Keratinocyte (primary cell): ENCODE results near the gene SLC9A8. TPM values are rescaled to one million over a fixed set of nuclear protein-coding genes. Genes with fewer than 3 reads are reported as not detected.

Experiments
- DNase-seq: peaks from one replicate; pipeline ENCODE4 v3.0.0-alpha.2; 2011; ENCODE audit warnings: low read depth, missing footprints, low spot score
- FAIRE-seq: peaks from 2 replicates; lab custom pipeline; 2011; peaks lifted over from hg19 to GRCh38; lab: Jason Lieb, UNC
- H2AFZ ChIP-seq: 2 replicates; pipeline ENCODE4 v1.6.0; 2012; ENCODE audit warnings: low read length, control low read depth, inconsistent platforms; ENCODE audit not compliant: control insufficient read depth
- H3K27ac ChIP-seq: 2 replicates; pipeline ENCODE4 v1.5.1; 2011; ENCODE audit warnings: low read length; ENCODE audit not compliant: control insufficient read depth, insufficient read depth
- H3K27me3 ChIP-seq: 3 replicates; pipeline ENCODE4 v1.6.0; 2011; ENCODE audit warnings: low read length; ENCODE audit not compliant: control insufficient read depth, insufficient read depth; ENCODE audit errors: extremely low read depth
- H3K36me3 ChIP-seq, 2 experiments: 2 replicates in 1 of 2; 3 replicates in 1 of 2; pipeline ENCODE4 v1.5.1; 2011; ENCODE audit warnings: low read length in 2 of 2, mild to moderate bottlenecking in 1 of 2; ENCODE audit not compliant: control insufficient read depth in 2 of 2, insufficient read depth in 2 of 2; ENCODE audit errors: extremely low read depth in 1 of 2
- H3K4me1 ChIP-seq: 3 replicates; pipeline ENCODE4 v1.5.1; 2011; ENCODE audit warnings: low read length; ENCODE audit not compliant: control insufficient read depth, insufficient read depth; ENCODE audit errors: extremely low read depth
- H3K4me2 ChIP-seq: 3 replicates; pipeline ENCODE4 v1.6.0; 2011; ENCODE audit warnings: low read depth, low read length; ENCODE audit not compliant: control insufficient read depth, insufficient read depth; ENCODE audit errors: extremely low read depth
- H3K4me3 ChIP-seq, 3 experiments: fragments of 200-600 bp in 1 of 3; sonication (generic) in 1 of 3; 2 replicates in 2 of 3; 3 replicates in 1 of 3; pipeline ENCODE4 v1.5.1; 2011 to 2016; ENCODE audit warnings: low read length in 3 of 3, mild to moderate bottlenecking in 3 of 3, control low read depth in 2 of 3, inconsistent platforms in 1 of 3, low read depth in 1 of 3, mixed read lengths in 1 of 3, mixed run types in 1 of 3, moderate library complexity in 1 of 3; ENCODE audit not compliant: control insufficient read depth in 2 of 3, insufficient read depth in 2 of 3; ENCODE audit errors: extremely low read depth in 1 of 3
- H3K79me2 ChIP-seq: 2 replicates; pipeline ENCODE4 v1.6.0; 2012; ENCODE audit warnings: low read length; ENCODE audit not compliant: control insufficient read depth, insufficient read depth
- H3K9ac ChIP-seq: 3 replicates; pipeline ENCODE4 v1.6.0; 2011; ENCODE audit warnings: low read length; ENCODE audit not compliant: control insufficient read depth, insufficient read depth; ENCODE audit errors: extremely low read depth
- H3K9me1 ChIP-seq: 3 replicates; pipeline ENCODE4 v1.6.0; 2011; ENCODE audit warnings: low read length; ENCODE audit not compliant: control insufficient read depth, insufficient read depth; ENCODE audit errors: extremely low read depth
- H3K9me3 ChIP-seq: 2 replicates; pipeline ENCODE4 v1.5.1; 2012; ENCODE audit warnings: low read depth, low read length; ENCODE audit not compliant: control insufficient read depth
- H4K20me1 ChIP-seq: 3 replicates; pipeline ENCODE4 v1.6.0; 2011; ENCODE audit warnings: low read length; ENCODE audit not compliant: control insufficient read depth, insufficient read depth; ENCODE audit errors: extremely low read depth
- CTCF ChIP-seq, 3 experiments: IDR thresholded peaks in 1 of 3; conservative IDR thresholded peaks in 1 of 3; optimal IDR thresholded peaks in 1 of 3; 2 replicates in 2 of 3; 3 replicates in 1 of 3; pipeline versions ENCODE3 to v1.5.1; 2011; ENCODE audit warnings: low read length in 3 of 3, mild to moderate bottlenecking in 3 of 3, moderate library complexity in 2 of 3, control low read depth in 1 of 3, inconsistent platforms in 1 of 3; ENCODE audit not compliant: insufficient read depth in 2 of 3; ENCODE audit errors: extremely low read depth in 1 of 3
- EZH2 ChIP-seq: IDR thresholded peaks from one replicate; pipeline ENCODE4 v1.6.1; 2012; ENCODE audit warnings: inconsistent platforms, mild to moderate bottlenecking, low read length, moderate library complexity
- dilution Hi-C: fragments of 300-500 bp; cut with MboI; formaldehyde crosslinking; loops from one replicate; pipeline ENCODE4 v1.7.0; 2020; ENCODE audit warnings: low sequenced_read_pairs; ENCODE audit not compliant: extremely low pct_ligation_motif_present
- polyA plus RNA-seq, 5 experiments: library from polyadenylated mRNA; depleted of rRNA in 3 of 5; stranded (reverse) in 3 of 5; stranded (forward) in 1 of 5; unstranded in 1 of 5; fragments of >200 nt; gene quantifications; 1 replicate in 1 of 5; 2 replicates in 3 of 5; 3 replicates in 1 of 5; pipeline versions ENCODE4 v1.2.1 to v1.2.3, GENCODE V29; 2011 to 2012; ENCODE audit warnings: missing spikeins in 2 of 5, low read depth in 1 of 5, low replicate concordance in 1 of 5

SLC9A8 gene
- polyA plus RNA-seq, 1 donor (not counting 4 experiments of a cell fraction or from before 2014, with no cell fraction given): 1.9 TPM

GRCh38 chr20:49866051-49866450, 53.4 kb downstream of the SLC9A8 start:
- no peak overlapping the region for H3K9ac ChIP-seq
- peaks cover 3 to 5% of the 10 kb centered on the region in 2 experiments for H3K36me3 ChIP-seq
- no peak for FAIRE-seq

GRCh38 chr20:49867453-49868215, 55.0 kb downstream of the SLC9A8 start:
- no peak overlapping the region for H3K27ac ChIP-seq
- dilution Hi-C loops: no loop called here
- H3K4me2 ChIP-seq: no peak overlapping the region
- no peak overlapping the region for H3K9ac ChIP-seq
- H3K79me2 ChIP-seq: no peaks in the 10 kb centered on the region
- no peak for DNase-seq
- no peak overlapping the region for H3K4me3 ChIP-seq
- no peaks in the 10 kb centered on the region for H3K27me3 ChIP-seq
- FAIRE-seq: no peak
- no peaks in the 10 kb centered on the region for H3K9me1 ChIP-seq
- no peak overlapping the region for H2AFZ ChIP-seq
- no peaks in the 10 kb centered on the region for H4K20me1 ChIP-seq
- TF ChIP-seq CTCF (optimal IDR thresholded peaks at IDR 0.05 in 1 of 3, IDR thresholded peaks at IDR 0.05 in 1 of 3, conservative IDR thresholded peaks at IDR 0.05 in 1 of 3; ENCODE audit: extremely low read depth in 1 of 3, insufficient read depth in 2 of 3, low read length in 3 of 3) (no peak), EZH2 (no peak)
- no peaks in the 10 kb centered on the region for H3K9me3 ChIP-seq
- H3K36me3 ChIP-seq: peaks cover 3 to 5% of the 10 kb centered on the region in 2 experiments
- H3K4me1 ChIP-seq: no peaks in the 10 kb centered on the region

More at GRCh38 chr20:49866051-49866450, 53.4 kb downstream of the SLC9A8 start:
- Histone ChIP-seq H3K79me2 (no peaks in the 10 kb centered on the region), H4K20me1 (no peaks in the 10 kb centered on the region), H3K9me1 (no peaks in the 10 kb centered on the region), H2AFZ (no peak overlapping the region), H3K4me1 (no peaks in the 10 kb centered on the region), H3K27ac (no peak overlapping the region), H3K27me3 (no peaks in the 10 kb centered on the region), H3K4me2 (no peak overlapping the region), H3K4me3 (no peak overlapping the region), H3K9me3 (no peaks in the 10 kb centered on the region)
- dilution Hi-C loops: no loop called here
- TF ChIP-seq CTCF (optimal IDR thresholded peaks at IDR 0.05 in 1 of 3, IDR thresholded peaks at IDR 0.05 in 1 of 3, conservative IDR thresholded peaks at IDR 0.05 in 1 of 3; ENCODE audit: extremely low read depth in 1 of 3, insufficient read depth in 2 of 3, low read length in 3 of 3) (no peak), EZH2 (no peak)
- no peak for DNase-seq
